A673 (cell line): ENCODE measurements around the gene PI4K2B. TPM values are rescaled to one million over a fixed set of nuclear protein-coding genes. Genes with fewer than 3 reads are reported as not detected.

Source experiments
- BruUV-seq: library from RNA; stranded (reverse); fragments of 400-500 nt; replicated peaks from 2 replicates; lab custom pipeline; 2021; lab: Mats Ljungman, UMichigan
- CTCF ChIA-PET: fragments of 300-600 bp; sonication (Branson Sonifier 250); formaldehyde crosslinking; loops from one replicate; lab custom pipeline; 2022; ENCODE audit warnings: antibody characterized with exemption; lab: Charles Lee
- POLR2A ChIA-PET: fragments of 300-600 bp; sonication (Branson Sonifier 250); formaldehyde crosslinking; loops from one replicate; lab custom pipeline; 2022; ENCODE audit warnings: antibody characterized with exemption; ENCODE audit not compliant: low non-redundant PET; lab: Charles Lee
- DNase-seq: peaks from one replicate; pipeline ENCODE4 v3.0.0-alpha.2; 2015; ENCODE audit warnings: low spot score
- H3K27ac ChIP-seq: fragments of 200-600 bp; sonication (generic); 2 replicates; pipeline ENCODE4 v1.5.1; 2016; ENCODE audit warnings: mixed run types, low read depth, mild to moderate bottlenecking, mixed read lengths, antibody characterized with exemption, low read length; ENCODE audit not compliant: poor library complexity, severe bottlenecking
- H3K27me3 ChIP-seq: fragments of 200-600 bp; sonication (generic); replicated peaks from 2 replicates; pipeline ENCODE4 v1.6.1; 2017; ENCODE audit warnings: mixed run types, low read depth, mild to moderate bottlenecking, mixed read lengths, antibody characterized with exemption, low read length; ENCODE audit not compliant: insufficient read depth, poor library complexity
- H3K36me3 ChIP-seq: fragments of 200-600 bp; sonication (generic); 2 replicates; pipeline ENCODE4 v1.6.1; 2016; ENCODE audit warnings: mixed run types, mild to moderate bottlenecking, mixed read lengths, antibody characterized with exemption, low read length; ENCODE audit not compliant: insufficient read depth, poor library complexity, severe bottlenecking
- H3K4me1 ChIP-seq: fragments of 200-600 bp; sonication (generic); 2 replicates; pipeline ENCODE4 v1.6.1; 2017; ENCODE audit warnings: mixed run types, mild to moderate bottlenecking, mixed read lengths, antibody characterized with exemption, low read length; ENCODE audit not compliant: insufficient read depth, poor library complexity, severe bottlenecking
- H3K4me3 ChIP-seq: fragments of 200-600 bp; sonication (generic); 2 replicates; pipeline ENCODE4 v1.5.1; 2016; ENCODE audit warnings: low read depth, mixed run types, mild to moderate bottlenecking, mixed read lengths, low read length; ENCODE audit not compliant: poor library complexity, severe bottlenecking
- H3K9me3 ChIP-seq: fragments of 200-600 bp; sonication (generic); 2 replicates; pipeline ENCODE4 v1.6.1; 2016; ENCODE audit warnings: mixed run types, low read depth, mild to moderate bottlenecking, mixed read lengths, antibody characterized with exemption, low read length; ENCODE audit not compliant: poor library complexity, severe bottlenecking
- CTCF ChIP-seq: fragments of 300-800, 200-600 bp; sonication (generic); conservative IDR thresholded peaks from 2 replicates; pipeline ENCODE4 v1.5.1; 2017; ENCODE audit warnings: low read depth, mild to moderate bottlenecking, antibody characterized with exemption, low read length, moderate library complexity, mixed read lengths
- EZH2 ChIP-seq: fragments of 200-600 bp; sonication (generic); IDR thresholded peaks from 2 replicates; pipeline ENCODE4 v1.6.1; 2017; ENCODE audit warnings: borderline replicate concordance, low read depth, mild to moderate bottlenecking, mixed read lengths, antibody characterized with exemption, low read length; ENCODE audit not compliant: poor library complexity, severe bottlenecking
- intact Hi-C: fragments of 100-400 bp; cut with micrococcal nuclease; formaldehyde crosslinking; loops from one replicate; pipeline ENCODE4 v1.10.0; 2022; ENCODE audit not compliant: unreplicated experiment
- total RNA-seq: library from RNA; stranded (reverse); gene quantifications from 2 replicates; pipeline ENCODE4 v1.2.3, GENCODE V29; 2021

The PI4K2B gene
- total RNA-seq, 1 experiment from 2014 or later = 13.3 TPM

GRCh38 chr4:25312496-25313200, 78.8 kb downstream of the PI4K2B start, which contains the start of gene ZCCHC4:
TSS of gene ZCCHC4 (plus strand) at chr4:25312774. CDS start at chr4:25312810, 36 bp downstream.
- H3K4me1 ChIP-seq = peaks cover 6% of the 10 kb centered on the region
- peaks cover 4% of the 10 kb centered on the region for H3K36me3 ChIP-seq
- intact Hi-C loops = loop anchor here (5.0 kb wide), 1 partner anchor 80 kb away; the partner anchor contains the start of gene PI4K2B
- DNase-seq = peak; percentile 91
- no peaks in the 10 kb centered on the region for H3K27me3 ChIP-seq
- TSS peak; percentile 72 for BruUV-seq
- ChIA-PET CTCF (interaction anchor here (0.6 to 1.6 kb wide), 7 partner anchors 8 to 80 kb away, joined by 3 to 13 read pairs (median 4); no protein-coding TSS in a partner anchor), POLR2A (interaction anchor here (0.7 kb wide), 1 partner anchor 22 kb away, joined by 3 read pairs; no protein-coding TSS in a partner anchor)
- peak within 1 kb of the TSS; percentile 82 for H3K4me3 ChIP-seq
- no peaks in the 10 kb centered on the region for H3K9me3 ChIP-seq
- TF ChIP-seq CTCF = peak; percentile 100
- TF ChIP-seq EZH2 = no peak
- H3K27ac ChIP-seq = peak within 1 kb of the TSS; percentile 85

GRCh38 chr4:25313201-25313895, 79.5 kb downstream of the PI4K2B start:
- peaks cover 6% of the 10 kb centered on the region for H3K4me1 ChIP-seq
- peak; percentile 14 for DNase-seq
- no peaks in the 10 kb centered on the region for H3K9me3 ChIP-seq
- H3K36me3 ChIP-seq = peaks cover 4% of the 10 kb centered on the region
- no peaks in the 10 kb centered on the region for H3K27me3 ChIP-seq
- TF ChIP-seq CTCF (no peak), EZH2 (no peak)
- peak overlapping the region; percentile 82 for H3K4me3 ChIP-seq
- BruUV-seq = no TSS peak
- ChIA-PET CTCF (interaction anchor here (1.1 to 1.6 kb wide), 2 partner anchors 8 to 78 kb away, joined by 6 to 8 read pairs; no protein-coding TSS in a partner anchor), POLR2A (no interaction called here)
- intact Hi-C loops = loop anchor here (5.0 kb wide), 1 partner anchor 81 kb away; the partner anchor contains the start of gene PI4K2B
- peak overlapping the region; percentile 85 for H3K27ac ChIP-seq

GRCh38 chr4:25320336-25320735, 86.5 kb downstream of the PI4K2B start:
- no peaks in the 10 kb centered on the region for H3K9me3 ChIP-seq
- H3K27ac ChIP-seq = no peak overlapping the region
- no TSS peak for BruUV-seq
- no peaks in the 10 kb centered on the region for H3K4me1 ChIP-seq
- H3K36me3 ChIP-seq = no peaks in the 10 kb centered on the region
- TF ChIP-seq CTCF = no peak
- no peak for TF ChIP-seq EZH2
- H3K4me3 ChIP-seq = no peak overlapping the region
- CTCF ChIA-PET = interaction anchor here (1.4 kb wide), 1 partner anchor 8 kb away, joined by 8 read pairs; the partner anchor contains the start of gene ZCCHC4
- intact Hi-C loops = no loop called here
- H3K27me3 ChIP-seq = no peaks in the 10 kb centered on the region
- POLR2A ChIA-PET = no interaction called here
- peak; percentile 22 for DNase-seq
